ENCODE data around the gene CRYZ. TPM values are rescaled to one million over a fixed set of nuclear protein-coding genes. Genes with fewer than 3 reads are reported as not detected.

Gene CRYZ, protein sequence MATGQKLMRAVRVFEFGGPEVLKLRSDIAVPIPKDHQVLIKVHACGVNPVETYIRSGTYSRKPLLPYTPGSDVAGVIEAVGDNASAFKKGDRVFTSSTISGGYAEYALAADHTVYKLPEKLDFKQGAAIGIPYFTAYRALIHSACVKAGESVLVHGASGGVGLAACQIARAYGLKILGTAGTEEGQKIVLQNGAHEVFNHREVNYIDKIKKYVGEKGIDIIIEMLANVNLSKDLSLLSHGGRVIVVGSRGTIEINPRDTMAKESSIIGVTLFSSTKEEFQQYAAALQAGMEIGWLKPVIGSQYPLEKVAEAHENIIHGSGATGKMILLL
- total RNA-seq, result 17.9 and 26.4 TPM in 2 replicates

GRCh38 chr1:74732960-74733603 lies at the start of gene CRYZ, which contains the start of gene TYW3:
Gene CRYZ, minus strand, starts transcription at chr1:74733050. Its CDS starts 8,229 bp downstream, at chr1:74724821.
Gene TYW3, plus strand, starts transcription at chr1:74733152. Its CDS starts 93 bp downstream, at chr1:74733245.

DNA sequence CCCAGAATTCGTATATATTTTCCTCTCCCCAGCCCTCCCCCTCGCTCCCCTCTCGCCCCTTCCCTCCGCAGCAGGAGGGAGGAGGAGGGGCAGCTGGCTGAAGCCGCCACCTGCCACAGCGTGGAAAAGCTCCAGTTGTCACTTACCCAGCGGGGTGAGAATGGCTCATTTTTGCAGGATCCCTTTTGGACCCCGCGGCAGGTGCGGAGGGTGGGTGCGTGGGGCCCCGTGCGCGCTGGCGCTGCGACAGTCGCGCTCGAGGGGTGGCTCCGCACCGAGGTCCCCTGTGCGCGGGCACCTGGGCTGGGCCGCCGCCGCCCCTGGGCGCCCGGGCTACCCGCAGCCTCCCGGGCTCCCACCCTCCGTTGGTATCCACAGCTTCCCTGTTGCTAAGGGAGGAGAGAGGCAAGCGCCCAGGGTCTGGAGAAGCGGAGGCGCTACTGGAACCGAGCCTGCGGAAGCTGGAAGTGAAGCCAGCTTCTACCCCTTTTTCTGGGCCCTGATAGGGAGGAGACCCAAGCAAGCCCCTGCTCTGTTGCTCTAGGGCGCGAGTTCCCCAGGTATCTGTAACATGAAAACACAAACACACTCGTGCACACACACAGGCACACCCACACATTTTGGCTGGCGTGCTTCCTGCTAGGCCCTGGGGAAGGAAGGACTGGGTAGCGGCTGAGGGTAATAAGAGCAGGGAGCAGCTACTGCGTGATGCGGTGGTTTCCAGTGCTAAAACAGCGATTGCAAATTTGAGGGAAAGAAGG lies 59.3 kb downstream of the CRYZ start, which contains the start of gene ERICH3:
Gene ERICH3 (minus strand): TSS at position 442 of the 761 bp plus-strand sequence. CDS start 273 bp downstream, at position 169.

Other genes starting within 250 kb of the CRYZ start
- gene LRRC53, start 220.4 kb downstream of the CRYZ start, total RNA-seq, result not detected in 2 replicates
- gene ERICH3, start 59.3 kb downstream of the CRYZ start, total RNA-seq, result not detected in 2 replicates
- 8.5 and 14.3 TPM in 2 replicates for gene TYW3, start 102 bp upstream of the CRYZ start, total RNA-seq

Data from cardiac atrium fibroblast (primary cell).